ENCODE measurements around the gene ITCH.

DNA sequence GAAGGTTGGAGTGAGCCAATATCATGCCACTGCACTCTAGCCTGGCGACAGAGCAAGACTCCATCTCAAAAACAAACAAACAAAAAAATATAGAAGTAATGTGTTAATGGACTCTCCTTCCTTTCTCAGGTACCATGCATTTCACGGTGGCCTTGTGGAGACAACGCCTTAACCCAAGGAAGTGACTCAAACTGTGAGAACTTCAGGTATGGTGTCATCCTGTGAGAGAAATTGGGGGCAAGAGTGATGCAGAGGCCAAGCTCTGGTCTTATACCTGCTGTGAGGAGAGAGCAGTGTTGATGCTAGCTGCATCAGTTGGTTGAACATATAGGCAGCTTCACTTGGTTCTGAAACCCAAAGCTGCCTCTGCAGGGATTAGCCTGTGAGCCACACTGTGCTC lies 6.2 kb downstream of the ITCH start:
- TF ChIP-seq, protein P1, sequence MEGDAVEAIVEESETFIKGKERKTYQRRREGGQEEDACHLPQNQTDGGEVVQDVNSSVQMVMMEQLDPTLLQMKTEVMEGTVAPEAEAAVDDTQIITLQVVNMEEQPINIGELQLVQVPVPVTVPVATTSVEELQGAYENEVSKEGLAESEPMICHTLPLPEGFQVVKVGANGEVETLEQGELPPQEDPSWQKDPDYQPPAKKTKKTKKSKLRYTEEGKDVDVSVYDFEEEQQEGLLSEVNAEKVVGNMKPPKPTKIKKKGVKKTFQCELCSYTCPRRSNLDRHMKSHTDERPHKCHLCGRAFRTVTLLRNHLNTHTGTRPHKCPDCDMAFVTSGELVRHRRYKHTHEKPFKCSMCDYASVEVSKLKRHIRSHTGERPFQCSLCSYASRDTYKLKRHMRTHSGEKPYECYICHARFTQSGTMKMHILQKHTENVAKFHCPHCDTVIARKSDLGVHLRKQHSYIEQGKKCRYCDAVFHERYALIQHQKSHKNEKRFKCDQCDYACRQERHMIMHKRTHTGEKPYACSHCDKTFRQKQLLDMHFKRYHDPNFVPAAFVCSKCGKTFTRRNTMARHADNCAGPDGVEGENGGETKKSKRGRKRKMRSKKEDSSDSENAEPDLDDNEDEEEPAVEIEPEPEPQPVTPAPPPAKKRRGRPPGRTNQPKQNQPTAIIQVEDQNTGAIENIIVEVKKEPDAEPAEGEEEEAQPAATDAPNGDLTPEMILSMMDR (IDR thresholded peaks at IDR 0.05; ENCODE audit: low read depth, low read length) = no peak
- TF ChIP-seq EZH2phosphoT487 (IDR thresholded peaks at IDR 0.05; ENCODE audit: low read depth) = no peak
